Panc1 (cell line): ENCODE data around the gene ADAT1. TPM values are rescaled to one million over a fixed set of nuclear protein-coding genes. Genes with fewer than 3 reads are reported as not detected.

Experiments used
- ATAC-seq: fragments of 200-7000 bp; cut with Tn5 transposase; 2 replicates; pipeline ENCODE4 v1.9.1; 2020; ENCODE audit warnings: mild to moderate bottlenecking, moderate library complexity
- BruUV-seq: library from RNA; stranded (reverse); fragments of 400-500 nt; replicated peaks from 2 replicates; lab custom pipeline; 2021; lab: Mats Ljungman, UMichigan
- CTCF ChIA-PET: fragments of 300-600 bp; sonication (Branson Sonifier 250); formaldehyde crosslinking; loops from one replicate; lab custom pipeline; 2022; ENCODE audit warnings: antibody characterized with exemption; lab: Charles Lee
- POLR2A ChIA-PET: fragments of 300-600 bp; sonication (Branson Sonifier 250); formaldehyde crosslinking; loops from one replicate; lab custom pipeline; 2022; ENCODE audit warnings: antibody characterized with exemption; lab: Charles Lee
- DNase-seq: peaks from one replicate; pipeline ENCODE4 v3.0.0-alpha.2; 2010; ENCODE audit warnings: low read depth, low spot score
- H3K27ac ChIP-seq: 2 replicates; pipeline ENCODE4 v1.5.1; 2011; ENCODE audit warnings: mild to moderate bottlenecking, low read length, inconsistent platforms
- H3K27me3 ChIP-seq: fragments of 200-500 bp; sonication (Bioruptor generic); 2 replicates; pipeline ENCODE4 v1.6.0; 2014; ENCODE audit warnings: low read length, inconsistent platforms; ENCODE audit not compliant: control insufficient read depth, insufficient read depth
- H3K36me3 ChIP-seq: fragments of 200-500 bp; sonication (Bioruptor generic); 2 replicates; pipeline ENCODE4 v1.5.1; 2014; ENCODE audit warnings: inconsistent platforms, mild to moderate bottlenecking, low read length, moderate library complexity; ENCODE audit not compliant: control insufficient read depth, insufficient read depth
- H3K4me1 ChIP-seq: 2 replicates; pipeline ENCODE4 v1.5.1; 2011; ENCODE audit warnings: inconsistent platforms, mild to moderate bottlenecking, low read length, moderate library complexity; ENCODE audit not compliant: control insufficient read depth, insufficient read depth
- H3K4me3 ChIP-seq, 2 experiments: 2 replicates each; pipeline ENCODE4 v1.5.1; 2011 to 2012; ENCODE audit warnings: low read depth in 2 of 2, low read length in 2 of 2, mild to moderate bottlenecking in 2 of 2, inconsistent platforms in 1 of 2, moderate library complexity in 1 of 2
- H3K9me3 ChIP-seq: fragments of 200-500 bp; sonication (Bioruptor generic); 2 replicates; pipeline ENCODE4 v1.5.1; 2014; ENCODE audit warnings: low read depth, mild to moderate bottlenecking, inconsistent platforms, low read length, moderate library complexity; ENCODE audit not compliant: control insufficient read depth, insufficient read depth
- CTCF ChIP-seq: fragments of 450-650 bp; IDR thresholded peaks from 2 replicates; pipeline ENCODE4 v1.5.1; 2017; ENCODE audit warnings: mild to moderate bottlenecking
- POLR2AphosphoS5 ChIP-seq: IDR thresholded peaks from 2 replicates; pipeline ENCODE4 v1.6.1; 2012; ENCODE audit warnings: mild to moderate bottlenecking, low read depth, low read length, moderate library complexity
- REST ChIP-seq, 2 experiments: IDR thresholded peaks; 2 replicates each; pipeline ENCODE4 v1.6.1; 2011 to 2012; ENCODE audit warnings: low read depth in 2 of 2, control low read depth in 1 of 2, low read length in 1 of 2, mild to moderate bottlenecking in 1 of 2, moderate library complexity in 1 of 2; ENCODE audit not compliant: insufficient read depth in 1 of 2
- SIN3A ChIP-seq: IDR thresholded peaks from 2 replicates; pipeline ENCODE4 v1.6.1; 2012; ENCODE audit warnings: low read depth, mild to moderate bottlenecking, low read length, moderate library complexity, borderline replicate concordance; ENCODE audit not compliant: insufficient read depth
- TCF7L2 ChIP-seq: IDR thresholded peaks from 2 replicates; pipeline ENCODE4 v1.6.1; 2011; ENCODE audit warnings: mild to moderate bottlenecking, low read depth, low read length, inconsistent platforms
- in situ Hi-C: cut with HindIII; loops from 2 replicates; pipeline ENCODE4 v1.10.0; 2016; ENCODE audit warnings: low sequenced_read_pairs, low pct_unique_long_range_greater_than_20kb
- intact Hi-C: fragments of 100-400 bp; cut with micrococcal nuclease; formaldehyde crosslinking; loops from one replicate; pipeline ENCODE4 v1.10.0; 2022; ENCODE audit not compliant: unreplicated experiment
- total RNA-seq: library from RNA; stranded (reverse); gene quantifications from one replicate; pipeline ENCODE4 v1.2.1, GENCODE V29; 2021; ENCODE audit not compliant: unreplicated experiment

ADAT1 gene
- total RNA-seq, 1 experiment from 2014 or later = 46.8 TPM

DNA sequence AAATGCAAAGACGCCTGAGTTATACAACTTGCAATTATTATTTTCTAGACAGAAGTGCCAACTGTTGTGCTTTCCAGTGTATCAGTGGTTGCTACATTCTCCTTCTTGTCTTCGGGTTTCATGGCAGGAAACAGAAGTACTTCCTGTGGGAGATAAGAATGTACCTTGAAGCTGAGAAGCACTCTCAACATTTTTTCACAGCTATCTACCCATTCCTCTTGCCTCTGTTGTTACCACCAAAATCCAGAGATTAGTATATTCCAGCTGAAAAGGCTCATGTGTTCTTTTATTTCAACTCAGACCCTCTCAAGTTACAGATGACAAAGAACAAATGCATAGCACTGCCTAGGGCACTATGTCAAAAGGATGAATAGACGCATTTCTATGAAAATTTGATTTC, 4.8 kb upstream of the ADAT1 start:
- CTCF ChIA-PET = no interaction called here
- in situ Hi-C loops = no loop called here

DNA sequence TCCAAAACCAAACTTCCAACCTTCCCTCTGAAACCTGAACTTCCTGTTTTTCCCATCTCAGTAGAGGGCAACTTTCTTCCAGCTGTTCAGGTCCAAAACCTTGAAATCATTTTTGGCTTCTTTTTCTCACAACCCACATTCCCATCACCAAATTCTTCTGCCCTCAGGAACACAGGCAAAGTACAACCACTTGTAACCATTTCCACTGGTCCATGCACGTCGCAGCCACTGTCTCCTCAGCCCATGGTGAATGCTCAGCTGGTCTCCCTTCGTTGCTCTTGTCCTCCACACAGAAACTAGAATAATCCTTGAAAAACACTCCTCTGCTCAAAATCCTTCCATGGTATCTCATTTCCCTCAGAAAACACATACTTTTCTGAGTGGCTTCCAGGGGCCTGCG, 3.7 kb upstream of the ADAT1 start:
- BruUV-seq = no TSS peak
- no peak for ATAC-seq
- TF ChIP-seq POLR2AphosphoS5 (no peak), TCF7L2 (no peak), REST (IDR thresholded peaks at IDR 0.05; ENCODE audit: insufficient read depth in 1 of 2, low read depth in 2 of 2, low read length in 1 of 2) (no peak), CTCF (no peak), SIN3A (no peak)

More for the DNA sequence above, 4.8 kb upstream of the ADAT1 start:
- no peak for DNase-seq
- Histone ChIP-seq H3K4me1 (no peaks in the 10 kb centered on the region), H3K36me3 (peaks cover 8% of the 10 kb centered on the region), H3K27ac (no peak overlapping the region), H3K4me3 (no peak overlapping the region), H3K27me3 (no peaks in the 10 kb centered on the region), H3K9me3 (no peaks in the 10 kb centered on the region)
- ATAC-seq = no peak
- TF ChIP-seq POLR2AphosphoS5 (no peak), REST (IDR thresholded peaks at IDR 0.05; ENCODE audit: insufficient read depth in 1 of 2, low read depth in 2 of 2, low read length in 1 of 2) (no peak), TCF7L2 (no peak), SIN3A (no peak), CTCF (no peak)
- POLR2A ChIA-PET = no interaction called here
- intact Hi-C loops = no loop called here
- BruUV-seq = no TSS peak

More for the DNA sequence above, 3.7 kb upstream of the ADAT1 start:
- Histone ChIP-seq H3K27ac (no peak overlapping the region), H3K9me3 (no peaks in the 10 kb centered on the region), H3K4me3 (no peak overlapping the region), H3K4me1 (peaks cover 5% of the 10 kb centered on the region), H3K27me3 (no peaks in the 10 kb centered on the region), H3K36me3 (peaks cover 9% of the 10 kb centered on the region)
- intact Hi-C loops (no loop called here), in situ Hi-C loops (no loop called here)
- ChIA-PET CTCF (no interaction called here), POLR2A (interaction anchor here (0.7 kb wide), 1 partner anchor 13 kb away, joined by 5 read pairs; no protein-coding TSS in a partner anchor)
- DNase-seq = no peak
